HCT116 (cell line): Measurements from ENCODE around the gene NOP14. TPM values are rescaled to one million over a fixed set of nuclear protein-coding genes. Genes with fewer than 3 reads are reported as not detected.

Experiments
- ATAC-seq: fragments of 200-7000 bp; cut with Tn5 transposase; 2 replicates; pipeline ENCODE4 v1.9.1; 2020; ENCODE audit warnings: mild to moderate bottlenecking, moderate library complexity
- BruUV-seq: library from RNA; stranded (reverse); fragments of 400-500 nt; replicated peaks from 2 replicates; lab custom pipeline; 2021; lab: Mats Ljungman, UMichigan
- CTCF ChIA-PET: fragments of 300-600 bp; sonication (Branson Sonifier 250); formaldehyde crosslinking; loops from one replicate; lab custom pipeline; 2021; ENCODE audit warnings: antibody characterized with exemption; lab: Charles Lee
- POLR2A ChIA-PET: fragments of 300-600, 350-600 bp; sonication (Branson Sonifier 250); formaldehyde crosslinking; loops from one replicate; lab custom pipeline; 2021; ENCODE audit warnings: antibody characterized with exemption; lab: Charles Lee
- RAD21 ChIA-PET, 2 experiments: fragments of 300-600 bp; sonication (Branson Sonifier 250); formaldehyde crosslinking; loops; one replicate each; lab custom pipeline; 2023; ENCODE audit warnings: low total read pairs in 2 of 2; ENCODE audit not compliant: uncharacterized antibody in 2 of 2, unreplicated experiment in 2 of 2, low non-redundant PET in 1 of 2; lab: Charles Lee
- DNase-seq: peaks from one replicate; pipeline ENCODE4 v3.0.0-alpha.2; 2010; ENCODE audit warnings: low read depth, low spot score
- H2AFZ ChIP-seq: fragments of 200-600 bp; shearing (Covaris generic), sonication (generic); 2 replicates; pipeline ENCODE4 v1.6.1; 2017; ENCODE audit warnings: low read depth, mixed run types, mixed read lengths, antibody characterized with exemption, low read length; ENCODE audit not compliant: poor library complexity, severe bottlenecking
- H3K27ac ChIP-seq: 2 replicates; pipeline ENCODE4 v1.5.1; 2012; ENCODE audit warnings: low read depth, low read length
- H3K27me3 ChIP-seq: fragments of 200-600 bp; sonication (generic); 2 replicates; pipeline ENCODE4 v1.6.1; 2016; ENCODE audit warnings: mixed run types, low read length, mixed read lengths; ENCODE audit not compliant: insufficient read depth
- H3K36me3 ChIP-seq, 2 experiments: fragments of 200-500 bp in 1 of 2; fragments of 200-600 bp in 1 of 2; sonication (Bioruptor generic) in 1 of 2; sonication (generic) in 1 of 2; 2 replicates each; pipeline versions ENCODE4 v1.5.1 to v1.6.1; 2014 to 2016; ENCODE audit warnings: low read length in 2 of 2, inconsistent platforms in 1 of 2, mixed read lengths in 1 of 2, mixed run types in 1 of 2; ENCODE audit not compliant: insufficient read depth in 2 of 2, control insufficient read depth in 1 of 2
- H3K4me1 ChIP-seq, 2 experiments: fragments of 200-600 bp in 1 of 2; sonication (generic) in 1 of 2; 2 replicates each; pipeline versions ENCODE4 v1.5.1 to v1.6.1; 2012 to 2017; ENCODE audit warnings: low read length in 2 of 2, inconsistent platforms in 1 of 2, mild to moderate bottlenecking in 1 of 2, mixed read lengths in 1 of 2, mixed run types in 1 of 2, moderate library complexity in 1 of 2; ENCODE audit not compliant: insufficient read depth in 2 of 2, control insufficient read depth in 1 of 2
- H3K4me2 ChIP-seq: fragments of 200-600 bp; sonication (generic); 2 replicates; pipeline ENCODE4 v1.6.1; 2017; ENCODE audit warnings: mixed run types, low read length, mixed read lengths
- H3K4me3 ChIP-seq, 2 experiments: fragments of 200-600 bp in 1 of 2; sonication (generic) in 1 of 2; replicated peaks in 1 of 2; 2 replicates each; pipeline ENCODE4 v1.5.1; 2011 to 2016; ENCODE audit warnings: low read length in 2 of 2, control low read depth in 1 of 2, low read depth in 1 of 2, mild to moderate bottlenecking in 1 of 2, mixed read lengths in 1 of 2, mixed run types in 1 of 2
- H3K79me2 ChIP-seq: fragments of 200-600 bp; sonication (generic); 2 replicates; pipeline ENCODE4 v1.6.1; 2017; ENCODE audit warnings: mild to moderate bottlenecking, mixed run types, low read length, moderate library complexity, mixed read lengths; ENCODE audit not compliant: insufficient read depth
- H3K9ac ChIP-seq: fragments of 200-600 bp; sonication (generic); 2 replicates; pipeline ENCODE4 v1.6.1; 2016; ENCODE audit warnings: low read length, mixed read lengths
- H3K9me2 ChIP-seq: fragments of 200-600 bp; sonication (generic), shearing (Covaris generic); 2 replicates; pipeline ENCODE4 v1.6.1; 2017; ENCODE audit warnings: mixed run types, mild to moderate bottlenecking, moderate library complexity; ENCODE audit not compliant: insufficient read depth
- H3K9me3 ChIP-seq, 2 experiments: fragments of 200-500 bp in 1 of 2; fragments of 200-600 bp in 1 of 2; sonication (Bioruptor generic) in 1 of 2; sonication (generic) in 1 of 2; 2 replicates each; pipeline ENCODE4 v1.6.1; 2014 to 2017; ENCODE audit warnings: low read length in 2 of 2, mixed read lengths in 2 of 2, inconsistent platforms in 1 of 2, low read depth in 1 of 2, mild to moderate bottlenecking in 1 of 2, mixed run types in 1 of 2, moderate library complexity in 1 of 2; ENCODE audit not compliant: control insufficient read depth in 1 of 2, insufficient read depth in 1 of 2
- H4K20me1 ChIP-seq: fragments of 200-600 bp; sonication (generic), shearing (Covaris generic); 2 replicates; pipeline ENCODE4 v1.6.1; 2017; ENCODE audit warnings: mixed run types, mild to moderate bottlenecking, moderate library complexity; ENCODE audit not compliant: insufficient read depth
- ATF3 ChIP-seq: IDR thresholded peaks from 2 replicates; pipeline ENCODE4 v1.6.1; 2012
- CBX3 ChIP-seq: IDR thresholded peaks from 2 replicates; pipeline ENCODE4 v1.6.1; 2012; ENCODE audit warnings: low read depth
- CEBPB ChIP-seq: IDR thresholded peaks from 2 replicates; pipeline ENCODE4 v1.6.1; 2012; ENCODE audit warnings: low read depth
- EZH2phosphoT487 ChIP-seq: fragments of 200-600 bp; IDR thresholded peaks from 2 replicates; pipeline ENCODE4 v1.6.1; 2018; ENCODE audit warnings: antibody characterized with exemption, borderline replicate concordance
- FOSL1 ChIP-seq: IDR thresholded peaks from 2 replicates; pipeline ENCODE4 v1.6.1; 2012; ENCODE audit warnings: low read depth
- JUND ChIP-seq: IDR thresholded peaks from 2 replicates; pipeline ENCODE4 v1.6.1; 2012
- RAD21 ChIP-seq: IDR thresholded peaks from 2 replicates; pipeline ENCODE4 v1.6.1; 2012; ENCODE audit warnings: low read depth, mild to moderate bottlenecking
- SP1 ChIP-seq: IDR thresholded peaks from 2 replicates; pipeline ENCODE4 v1.6.1; 2012; ENCODE audit warnings: low read depth
- SRF ChIP-seq: IDR thresholded peaks from 2 replicates; pipeline ENCODE4 v1.6.1; 2012; ENCODE audit warnings: low read depth
- TCF7L2 ChIP-seq: IDR thresholded peaks from 2 replicates; pipeline ENCODE4 v1.7.0; 2011; ENCODE audit warnings: borderline replicate concordance, inconsistent platforms; ENCODE audit not compliant: insufficient read depth, insufficient read length; ENCODE audit errors: extremely low read depth
- ZFX ChIP-seq: fragments of 450-650 bp; IDR thresholded peaks from 2 replicates; pipeline ENCODE4 v1.6.1; 2017
- intact Hi-C: fragments of 100-400 bp; cut with micrococcal nuclease; formaldehyde crosslinking; loops from 2 replicates; pipeline ENCODE4 v1.10.0; 2022
- total RNA-seq: library from RNA; stranded (reverse); gene quantifications from one replicate; pipeline ENCODE4 v1.2.1, GENCODE V29; 2021; ENCODE audit not compliant: unreplicated experiment
- TF ChIP-seq, protein P1 (sequence below): IDR thresholded peaks from 2 replicates; pipeline ENCODE4 v1.6.1; 2011; ENCODE audit warnings: mild to moderate bottlenecking, low read length, moderate library complexity; ENCODE audit not compliant: insufficient replicate concordance; ENCODE audit errors: extremely low read depth
- TF ChIP-seq, protein P2 (sequence below), 3 experiments: fragments of 200-600 bp in 1 of 3; sonication (generic) in 1 of 3; IDR thresholded peaks in 2 of 3; conservative IDR thresholded peaks in 1 of 3; 2 replicates each; pipeline ENCODE4 v1.5.1; 2012 to 2017; ENCODE audit warnings: low read depth in 2 of 3, low read length in 2 of 3, antibody characterized with exemption in 1 of 3, borderline replicate concordance in 1 of 3, control low read depth in 1 of 3, mild to moderate bottlenecking in 1 of 3, mixed read lengths in 1 of 3, mixed run types in 1 of 3, moderate library complexity in 1 of 3; ENCODE audit not compliant: insufficient read depth in 1 of 3

The NOP14 gene
- total RNA-seq, 1 experiment from 2014 or later = 67.3 TPM

DNA sequence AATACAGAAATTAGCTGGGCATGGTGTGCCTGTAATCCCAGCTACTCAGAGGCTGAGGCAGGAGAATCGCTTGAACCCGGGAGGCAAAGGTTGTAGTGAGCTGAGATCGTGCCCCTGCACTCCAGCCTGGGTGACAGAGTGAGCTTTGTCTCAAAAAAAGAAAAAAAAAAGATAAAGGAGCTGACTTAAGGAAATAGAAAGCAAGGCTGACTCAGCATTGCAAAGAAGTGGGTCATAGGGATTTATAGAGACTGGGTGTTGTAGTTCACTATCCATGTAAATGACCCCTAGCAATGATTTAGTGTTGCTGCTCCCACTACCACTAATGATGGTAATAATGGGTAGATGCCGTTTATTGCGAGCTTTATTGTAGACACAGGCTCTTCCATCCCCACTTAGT lies 71.9 kb downstream of the NOP14 start:
- Histone ChIP-seq H4K20me1 (0 out of 2 replicates have a peak, but pooled peaks cover 1% of the 10 kb centered on the region), H3K4me2 (no peak overlapping the region), H3K9me3 (no peaks in the 10 kb centered on the region), H3K27me3 (no peaks in the 10 kb centered on the region), H2AFZ (no peak overlapping the region), H3K9ac (no peak overlapping the region), H3K27ac (no peak overlapping the region), H3K36me3 (peaks cover 5 to 15% of the 10 kb centered on the region in 2 experiments; a peak in 3 of 4 replicates), H3K4me1 (no peaks in the 10 kb centered on the region), H3K4me3 (no peak overlapping the region), H3K79me2 (no peaks in the 10 kb centered on the region), H3K9me2 (no peaks in the 10 kb centered on the region)
- no TSS peak for BruUV-seq
- POLR2A ChIA-PET = no interaction called here
- DNase-seq (no peak), ATAC-seq (no peak)
- RAD21 ChIA-PET = no interaction called here
- TF ChIP-seq TCF7L2 (no peak), SP1 (no peak), SRF (no peak), JUND (no peak), FOSL1 (no peak), ZFX (no peak), ATF3 (no peak), CEBPB (no peak), RAD21 (no peak), EZH2phosphoT487 (no peak), CBX3 (no peak)
- TF ChIP-seq, protein P1, sequence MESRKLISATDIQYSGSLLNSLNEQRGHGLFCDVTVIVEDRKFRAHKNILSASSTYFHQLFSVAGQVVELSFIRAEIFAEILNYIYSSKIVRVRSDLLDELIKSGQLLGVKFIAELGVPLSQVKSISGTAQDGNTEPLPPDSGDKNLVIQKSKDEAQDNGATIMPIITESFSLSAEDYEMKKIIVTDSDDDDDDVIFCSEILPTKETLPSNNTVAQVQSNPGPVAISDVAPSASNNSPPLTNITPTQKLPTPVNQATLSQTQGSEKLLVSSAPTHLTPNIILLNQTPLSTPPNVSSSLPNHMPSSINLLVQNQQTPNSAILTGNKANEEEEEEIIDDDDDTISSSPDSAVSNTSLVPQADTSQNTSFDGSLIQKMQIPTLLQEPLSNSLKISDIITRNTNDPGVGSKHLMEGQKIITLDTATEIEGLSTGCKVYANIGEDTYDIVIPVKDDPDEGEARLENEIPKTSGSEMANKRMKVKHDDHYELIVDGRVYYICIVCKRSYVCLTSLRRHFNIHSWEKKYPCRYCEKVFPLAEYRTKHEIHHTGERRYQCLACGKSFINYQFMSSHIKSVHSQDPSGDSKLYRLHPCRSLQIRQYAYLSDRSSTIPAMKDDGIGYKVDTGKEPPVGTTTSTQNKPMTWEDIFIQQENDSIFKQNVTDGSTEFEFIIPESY = no peak
- TF ChIP-seq, protein P2, sequence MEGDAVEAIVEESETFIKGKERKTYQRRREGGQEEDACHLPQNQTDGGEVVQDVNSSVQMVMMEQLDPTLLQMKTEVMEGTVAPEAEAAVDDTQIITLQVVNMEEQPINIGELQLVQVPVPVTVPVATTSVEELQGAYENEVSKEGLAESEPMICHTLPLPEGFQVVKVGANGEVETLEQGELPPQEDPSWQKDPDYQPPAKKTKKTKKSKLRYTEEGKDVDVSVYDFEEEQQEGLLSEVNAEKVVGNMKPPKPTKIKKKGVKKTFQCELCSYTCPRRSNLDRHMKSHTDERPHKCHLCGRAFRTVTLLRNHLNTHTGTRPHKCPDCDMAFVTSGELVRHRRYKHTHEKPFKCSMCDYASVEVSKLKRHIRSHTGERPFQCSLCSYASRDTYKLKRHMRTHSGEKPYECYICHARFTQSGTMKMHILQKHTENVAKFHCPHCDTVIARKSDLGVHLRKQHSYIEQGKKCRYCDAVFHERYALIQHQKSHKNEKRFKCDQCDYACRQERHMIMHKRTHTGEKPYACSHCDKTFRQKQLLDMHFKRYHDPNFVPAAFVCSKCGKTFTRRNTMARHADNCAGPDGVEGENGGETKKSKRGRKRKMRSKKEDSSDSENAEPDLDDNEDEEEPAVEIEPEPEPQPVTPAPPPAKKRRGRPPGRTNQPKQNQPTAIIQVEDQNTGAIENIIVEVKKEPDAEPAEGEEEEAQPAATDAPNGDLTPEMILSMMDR (IDR thresholded peaks at IDR 0.05 in 2 of 3, conservative IDR thresholded peaks at IDR 0.05 in 1 of 3; ENCODE audit: borderline replicate concordance in 1 of 3, insufficient read depth in 1 of 3, low read depth in 2 of 3, low read length in 2 of 3) = no peak
- intact Hi-C loops = no loop called here
- CTCF ChIA-PET = no interaction called here
